Peyer's patch (tissue), 4 donors: ENCODE data around the gene CDRT15.

ENCODE experiments used
- CTCF ChIP-seq, 6 experiments: fragments of 450-650 bp in 4 of 6; fragments of 200-600 bp in 2 of 6; sonication (generic) in 1 of 6; IDR thresholded peaks; one replicate each; pipeline ENCODE4 v1.5.1; 2017 to 2019; ENCODE audit warnings: antibody characterized with exemption in 6 of 6, mild to moderate bottlenecking in 3 of 6, moderate library complexity in 1 of 6
- POLR2A ChIP-seq, 2 donors: fragments of 450-650 bp; IDR thresholded peaks; one replicate each; pipeline ENCODE4 v1.5.1; 2017; ENCODE audit warnings: antibody characterized with exemption in 2 of 2, mild to moderate bottlenecking in 2 of 2, moderate library complexity in 2 of 2

DNA sequence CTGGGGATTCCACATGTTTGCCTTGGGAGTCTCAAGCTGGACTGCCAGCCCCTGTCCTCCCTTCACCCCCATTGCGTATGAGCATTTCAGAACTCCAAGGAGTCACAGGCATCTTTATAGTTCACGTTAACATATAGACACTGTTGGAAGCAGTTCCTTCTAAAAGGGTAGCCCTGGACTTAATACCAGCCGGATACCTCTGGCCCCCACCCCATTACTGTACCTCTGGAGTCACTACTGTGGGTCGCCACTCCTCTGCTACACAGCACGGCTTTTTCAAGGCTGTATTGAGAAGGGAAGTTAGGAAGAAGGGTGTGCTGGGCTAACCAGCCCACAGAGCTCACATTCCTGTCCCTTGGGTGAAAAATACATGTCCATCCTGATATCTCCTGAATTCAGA, 28.9 kb downstream of the CDRT15 start:
- no peak for TF ChIP-seq CTCF (IDR thresholded peaks at IDR 0.05)
- no peak for TF ChIP-seq POLR2A (IDR thresholded peaks at IDR 0.05)
